HCT116 (cell line): ENCODE results near the gene RPS6KA6. TPM values are rescaled to one million over a fixed set of nuclear protein-coding genes. Genes with fewer than 3 reads are reported as not detected.

Experiments used
- ATAC-seq: fragments of 200-7000 bp; cut with Tn5 transposase; 2 replicates; pipeline ENCODE4 v1.9.1; 2020; ENCODE audit warnings: mild to moderate bottlenecking, moderate library complexity
- BruUV-seq: library from RNA; stranded (reverse); fragments of 400-500 nt; replicated peaks from 2 replicates; lab custom pipeline; 2021; lab: Mats Ljungman, UMichigan
- CTCF ChIA-PET: fragments of 300-600 bp; sonication (Branson Sonifier 250); formaldehyde crosslinking; loops from one replicate; lab custom pipeline; 2021; ENCODE audit warnings: antibody characterized with exemption; lab: Charles Lee
- POLR2A ChIA-PET: fragments of 300-600, 350-600 bp; sonication (Branson Sonifier 250); formaldehyde crosslinking; loops from one replicate; lab custom pipeline; 2021; ENCODE audit warnings: antibody characterized with exemption; lab: Charles Lee
- RAD21 ChIA-PET, 2 experiments: fragments of 300-600 bp; sonication (Branson Sonifier 250); formaldehyde crosslinking; loops; one replicate each; lab custom pipeline; 2023; ENCODE audit warnings: low total read pairs in 2 of 2; ENCODE audit not compliant: uncharacterized antibody in 2 of 2, unreplicated experiment in 2 of 2, low non-redundant PET in 1 of 2; lab: Charles Lee
- DNase-seq: peaks from one replicate; pipeline ENCODE4 v3.0.0-alpha.2; 2010; ENCODE audit warnings: low read depth, low spot score
- H2AFZ ChIP-seq: fragments of 200-600 bp; shearing (Covaris generic), sonication (generic); 2 replicates; pipeline ENCODE4 v1.6.1; 2017; ENCODE audit warnings: low read depth, mixed run types, mixed read lengths, antibody characterized with exemption, low read length; ENCODE audit not compliant: poor library complexity, severe bottlenecking
- H3K27ac ChIP-seq: 2 replicates; pipeline ENCODE4 v1.5.1; 2012; ENCODE audit warnings: low read depth, low read length
- H3K27me3 ChIP-seq: fragments of 200-600 bp; sonication (generic); 2 replicates; pipeline ENCODE4 v1.6.1; 2016; ENCODE audit warnings: mixed run types, low read length, mixed read lengths; ENCODE audit not compliant: insufficient read depth
- H3K36me3 ChIP-seq, 2 experiments: fragments of 200-500 bp in 1 of 2; fragments of 200-600 bp in 1 of 2; sonication (Bioruptor generic) in 1 of 2; sonication (generic) in 1 of 2; 2 replicates each; pipeline versions ENCODE4 v1.5.1 to v1.6.1; 2014 to 2016; ENCODE audit warnings: low read length in 2 of 2, inconsistent platforms in 1 of 2, mixed read lengths in 1 of 2, mixed run types in 1 of 2; ENCODE audit not compliant: insufficient read depth in 2 of 2, control insufficient read depth in 1 of 2
- H3K4me1 ChIP-seq, 2 experiments: fragments of 200-600 bp in 1 of 2; sonication (generic) in 1 of 2; 2 replicates each; pipeline versions ENCODE4 v1.5.1 to v1.6.1; 2012 to 2017; ENCODE audit warnings: low read length in 2 of 2, inconsistent platforms in 1 of 2, mild to moderate bottlenecking in 1 of 2, mixed read lengths in 1 of 2, mixed run types in 1 of 2, moderate library complexity in 1 of 2; ENCODE audit not compliant: insufficient read depth in 2 of 2, control insufficient read depth in 1 of 2
- H3K4me2 ChIP-seq: fragments of 200-600 bp; sonication (generic); 2 replicates; pipeline ENCODE4 v1.6.1; 2017; ENCODE audit warnings: mixed run types, low read length, mixed read lengths
- H3K4me3 ChIP-seq, 2 experiments: fragments of 200-600 bp in 1 of 2; sonication (generic) in 1 of 2; replicated peaks in 1 of 2; 2 replicates each; pipeline ENCODE4 v1.5.1; 2011 to 2016; ENCODE audit warnings: low read length in 2 of 2, control low read depth in 1 of 2, low read depth in 1 of 2, mild to moderate bottlenecking in 1 of 2, mixed read lengths in 1 of 2, mixed run types in 1 of 2
- H3K79me2 ChIP-seq: fragments of 200-600 bp; sonication (generic); 2 replicates; pipeline ENCODE4 v1.6.1; 2017; ENCODE audit warnings: mild to moderate bottlenecking, mixed run types, low read length, moderate library complexity, mixed read lengths; ENCODE audit not compliant: insufficient read depth
- H3K9ac ChIP-seq: fragments of 200-600 bp; sonication (generic); 2 replicates; pipeline ENCODE4 v1.6.1; 2016; ENCODE audit warnings: low read length, mixed read lengths
- H3K9me2 ChIP-seq: fragments of 200-600 bp; sonication (generic), shearing (Covaris generic); 2 replicates; pipeline ENCODE4 v1.6.1; 2017; ENCODE audit warnings: mixed run types, mild to moderate bottlenecking, moderate library complexity; ENCODE audit not compliant: insufficient read depth
- H3K9me3 ChIP-seq, 2 experiments: fragments of 200-500 bp in 1 of 2; fragments of 200-600 bp in 1 of 2; sonication (Bioruptor generic) in 1 of 2; sonication (generic) in 1 of 2; 2 replicates each; pipeline ENCODE4 v1.6.1; 2014 to 2017; ENCODE audit warnings: low read length in 2 of 2, mixed read lengths in 2 of 2, inconsistent platforms in 1 of 2, low read depth in 1 of 2, mild to moderate bottlenecking in 1 of 2, mixed run types in 1 of 2, moderate library complexity in 1 of 2; ENCODE audit not compliant: control insufficient read depth in 1 of 2, insufficient read depth in 1 of 2
- H4K20me1 ChIP-seq: fragments of 200-600 bp; sonication (generic), shearing (Covaris generic); 2 replicates; pipeline ENCODE4 v1.6.1; 2017; ENCODE audit warnings: mixed run types, mild to moderate bottlenecking, moderate library complexity; ENCODE audit not compliant: insufficient read depth
- CBX3 ChIP-seq: IDR thresholded peaks from 2 replicates; pipeline ENCODE4 v1.6.1; 2012; ENCODE audit warnings: low read depth
- CTCF ChIP-seq, 3 experiments: fragments of 200-600 bp in 1 of 3; sonication (generic) in 1 of 3; IDR thresholded peaks in 2 of 3; conservative IDR thresholded peaks in 1 of 3; 2 replicates each; pipeline ENCODE4 v1.5.1; 2012 to 2017; ENCODE audit warnings: low read depth in 2 of 3, low read length in 2 of 3, antibody characterized with exemption in 1 of 3, borderline replicate concordance in 1 of 3, control low read depth in 1 of 3, mild to moderate bottlenecking in 1 of 3, mixed read lengths in 1 of 3, mixed run types in 1 of 3, moderate library complexity in 1 of 3; ENCODE audit not compliant: insufficient read depth in 1 of 3
- EGR1 ChIP-seq: IDR thresholded peaks from 2 replicates; pipeline ENCODE4 v1.6.1; 2012; ENCODE audit warnings: low read depth
- ELF1 ChIP-seq: IDR thresholded peaks from 2 replicates; pipeline ENCODE4 v1.6.1; 2012; ENCODE audit warnings: low read depth, borderline replicate concordance
- EZH2phosphoT487 ChIP-seq: fragments of 200-600 bp; IDR thresholded peaks from 2 replicates; pipeline ENCODE4 v1.6.1; 2018; ENCODE audit warnings: antibody characterized with exemption, borderline replicate concordance
- FOSL1 ChIP-seq: IDR thresholded peaks from 2 replicates; pipeline ENCODE4 v1.6.1; 2012; ENCODE audit warnings: low read depth
- JUND ChIP-seq: IDR thresholded peaks from 2 replicates; pipeline ENCODE4 v1.6.1; 2012
- POLR2A ChIP-seq: IDR thresholded peaks from 2 replicates; pipeline ENCODE4 v1.7.0; 2011; ENCODE audit warnings: borderline replicate concordance; ENCODE audit not compliant: insufficient read depth, insufficient read length; ENCODE audit errors: extremely low read depth
- RAD21 ChIP-seq: IDR thresholded peaks from 2 replicates; pipeline ENCODE4 v1.6.1; 2012; ENCODE audit warnings: low read depth, mild to moderate bottlenecking
- REST ChIP-seq: IDR thresholded peaks from 2 replicates; pipeline ENCODE4 v1.6.1; 2012; ENCODE audit warnings: low read depth
- SIN3A ChIP-seq: IDR thresholded peaks from 2 replicates; pipeline ENCODE4 v1.6.1; 2012; ENCODE audit warnings: low read depth
- TCF7L2 ChIP-seq: IDR thresholded peaks from 2 replicates; pipeline ENCODE4 v1.7.0; 2011; ENCODE audit warnings: borderline replicate concordance, inconsistent platforms; ENCODE audit not compliant: insufficient read depth, insufficient read length; ENCODE audit errors: extremely low read depth
- ZBTB33 ChIP-seq: IDR thresholded peaks from 2 replicates; pipeline ENCODE4 v1.6.1; 2011; ENCODE audit warnings: mild to moderate bottlenecking, low read length, moderate library complexity; ENCODE audit not compliant: insufficient replicate concordance; ENCODE audit errors: extremely low read depth
- ZNF274 ChIP-seq: fragments of 200-500 bp; sonication (Bioruptor generic); IDR thresholded peaks from 2 replicates; pipeline ENCODE4 v1.6.1; 2014; ENCODE audit warnings: mild to moderate bottlenecking, low read depth, low read length, inconsistent platforms
- intact Hi-C: fragments of 100-400 bp; cut with micrococcal nuclease; formaldehyde crosslinking; loops from 2 replicates; pipeline ENCODE4 v1.10.0; 2022
- total RNA-seq: library from RNA; stranded (reverse); gene quantifications from one replicate; pipeline ENCODE4 v1.2.1, GENCODE V29; 2021; ENCODE audit not compliant: unreplicated experiment

RPS6KA6 gene
- total RNA-seq, 1 experiment from 2014 or later: not detected

DNA sequence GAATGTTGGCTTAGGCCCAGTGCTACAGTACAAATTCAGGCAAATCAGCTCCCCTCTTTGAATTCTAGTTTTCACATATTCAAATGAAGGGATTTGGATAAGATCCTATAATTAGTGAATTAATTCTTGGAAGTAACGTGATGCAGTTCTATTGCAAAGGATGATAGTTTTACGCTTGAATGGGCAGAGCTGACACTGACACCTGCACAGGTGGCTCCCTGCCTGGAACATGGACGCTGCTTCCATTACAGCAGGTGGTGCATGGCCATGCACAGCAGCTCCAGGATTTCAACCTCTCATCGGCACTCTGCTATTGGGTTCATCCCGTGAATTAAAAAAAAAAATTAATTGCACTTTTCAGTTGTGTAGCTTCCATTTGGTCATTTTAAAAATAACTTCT, 28.4 kb upstream of the RPS6KA6 start:
- Histone ChIP-seq H3K4me2 (no peak overlapping the region), H3K9me2 (no peaks in the 10 kb centered on the region), H3K27me3 (no peaks in the 10 kb centered on the region), H3K4me1 (no peaks in the 10 kb centered on the region), H3K79me2 (no peaks in the 10 kb centered on the region), H3K4me3 (no peak overlapping the region), H4K20me1 (no peaks in the 10 kb centered on the region), H2AFZ (no peak overlapping the region), H3K36me3 (no peaks in the 10 kb centered on the region), H3K9me3 (no peaks in the 10 kb centered on the region), H3K9ac (no peak overlapping the region), H3K27ac (no peak overlapping the region)
- RAD21 ChIA-PET: no interaction called here
- intact Hi-C loops: no loop called here
- no peak for ATAC-seq
- BruUV-seq: no TSS peak
- DNase-seq: no peak
- POLR2A ChIA-PET: no interaction called here
- no peak for TF ChIP-seq EZH2phosphoT487
- CTCF ChIA-PET: no interaction called here

DNA sequence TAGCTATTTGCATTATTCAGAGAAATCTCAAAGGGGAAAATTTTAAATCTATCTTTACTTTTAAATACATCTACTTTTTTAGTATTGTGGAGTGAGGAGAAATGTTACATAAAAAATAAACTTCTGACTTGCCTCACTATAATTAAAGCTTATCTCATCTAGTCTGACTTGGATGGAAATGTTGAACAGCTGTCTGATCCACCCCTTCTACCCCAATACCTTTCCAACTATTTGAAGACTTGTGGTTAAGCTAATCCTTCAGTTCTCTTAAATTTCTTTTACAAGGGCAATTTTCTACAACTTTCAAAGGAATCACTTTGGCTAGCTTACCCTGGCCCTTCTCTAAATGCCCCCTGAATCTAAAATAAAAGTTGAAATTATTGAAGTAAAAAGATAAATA, 17.3 kb upstream of the RPS6KA6 start:
- ChIA-PET POLR2A (no interaction called here), RAD21 (no interaction called here), CTCF (no interaction called here)
- DNase-seq: no peak
- Histone ChIP-seq H3K36me3 (no peaks in the 10 kb centered on the region), H3K9me3 (no peaks in the 10 kb centered on the region), H3K27ac (no peak overlapping the region), H3K4me2 (no peak overlapping the region), H3K4me3 (no peak overlapping the region), H3K9me2 (no peaks in the 10 kb centered on the region), H2AFZ (no peak overlapping the region), H3K4me1 (no peaks in the 10 kb centered on the region), H3K27me3 (no peaks in the 10 kb centered on the region), H4K20me1 (no peaks in the 10 kb centered on the region), H3K79me2 (no peaks in the 10 kb centered on the region), H3K9ac (no peak overlapping the region)
- BruUV-seq: no TSS peak
- ATAC-seq: no peak
- intact Hi-C loops: no loop called here
- TF ChIP-seq CBX3: no peak
- no peak for TF ChIP-seq CTCF (IDR thresholded peaks at IDR 0.05 in 2 of 3, conservative IDR thresholded peaks at IDR 0.05 in 1 of 3; ENCODE audit: borderline replicate concordance in 1 of 3, insufficient read depth in 1 of 3, low read depth in 2 of 3, low read length in 2 of 3)
- TF ChIP-seq ZNF274: no peak
- no peak for TF ChIP-seq FOSL1
- TF ChIP-seq REST: no peak
- TF ChIP-seq SIN3A: no peak
- TF ChIP-seq JUND: no peak
- TF ChIP-seq POLR2A: no peak
- TF ChIP-seq EGR1: no peak
- TF ChIP-seq EZH2phosphoT487: no peak
- TF ChIP-seq ELF1: no peak
- TF ChIP-seq TCF7L2: no peak
- no peak for TF ChIP-seq ZBTB33
- TF ChIP-seq RAD21: no peak
